Measurements from ENCODE around the gene ZNF532. TPM values are rescaled to one million over a fixed set of nuclear protein-coding genes. Genes with fewer than 3 reads are reported as not detected.

The ZNF532 gene
- polyA plus RNA-seq, 1 experiment: 75.3 TPM

- Histone ChIP-seq H3K36me3 (ENCODE audit: control insufficient read depth, insufficient read depth, low read length) (no peaks in the 10 kb centered on the region), H3K4me3 (ENCODE audit: low read depth, low read length) (no peak overlapping the region), H3K27me3 (ENCODE audit: control insufficient read depth, insufficient read depth, low read length) (no peaks in the 10 kb centered on the region)
- ChIA-PET POLR2A (no interaction called here), CTCF (no interaction called here)
- no peak for TF ChIP-seq CTCF (IDR thresholded peaks at IDR 0.05; ENCODE audit: insufficient read depth, low read depth, low read length)
- DNase-seq (ENCODE audit: low read depth): no peak
These were observed 19.8 kb upstream of the ZNF532 start for GRCh38 chr18:58844871-58845270.

- TF ChIP-seq CTCF (IDR thresholded peaks at IDR 0.05; ENCODE audit: insufficient read depth, low read depth, low read length): no peak
- DNase-seq (ENCODE audit: low read depth): no peak
- ChIA-PET CTCF (no interaction called here), POLR2A (no interaction called here)
- H3K36me3 ChIP-seq (ENCODE audit: control insufficient read depth, insufficient read depth, low read length): no peaks in the 10 kb centered on the region
- no peak overlapping the region for H3K4me3 ChIP-seq (ENCODE audit: low read depth, low read length)
- H3K27me3 ChIP-seq (ENCODE audit: control insufficient read depth, insufficient read depth, low read length): no peaks in the 10 kb centered on the region
These were observed 18.6 kb upstream of the ZNF532 start for GRCh38 chr18:58845928-58846724.

- ChIA-PET CTCF (no interaction called here), POLR2A (no interaction called here)
- no peak overlapping the region for H3K4me3 ChIP-seq (ENCODE audit: low read depth, low read length)
- no peak for TF ChIP-seq CTCF (IDR thresholded peaks at IDR 0.05; ENCODE audit: insufficient read depth, low read depth, low read length)
- no peaks in the 10 kb centered on the region for H3K36me3 ChIP-seq (ENCODE audit: control insufficient read depth, insufficient read depth, low read length)
- no peak for DNase-seq (ENCODE audit: low read depth)
- H3K27me3 ChIP-seq (ENCODE audit: control insufficient read depth, insufficient read depth, low read length): no peaks in the 10 kb centered on the region
These were observed 17.1 kb upstream of the ZNF532 start for GRCh38 chr18:58847383-58848071.

- ChIA-PET POLR2A (interaction anchor here (0.6 kb wide), 1 partner anchor 31 kb away, joined by 6 read pairs; no protein-coding TSS in a partner anchor), CTCF (interaction anchor here (0.9 kb wide), 1 partner anchor 9 kb away, joined by 3 read pairs; no protein-coding TSS in a partner anchor)
- no peak overlapping the region for H3K4me3 ChIP-seq (ENCODE audit: low read depth, low read length)
- H3K27me3 ChIP-seq (ENCODE audit: control insufficient read depth, insufficient read depth, low read length): no peaks in the 10 kb centered on the region
- no peak for TF ChIP-seq CTCF (IDR thresholded peaks at IDR 0.05; ENCODE audit: insufficient read depth, low read depth, low read length)
- no peaks in the 10 kb centered on the region for H3K36me3 ChIP-seq (ENCODE audit: control insufficient read depth, insufficient read depth, low read length)
- no peak for DNase-seq (ENCODE audit: low read depth)
These were observed 16.0 kb upstream of the ZNF532 start for GRCh38 chr18:58848685-58849084.

GRCh38 chr18:58850786-58851469 lies 13.7 kb upstream of the ZNF532 start:
- no peaks in the 10 kb centered on the region for H3K27me3 ChIP-seq (ENCODE audit: control insufficient read depth, insufficient read depth, low read length)
- no peak overlapping the region for H3K4me3 ChIP-seq (ENCODE audit: low read depth, low read length)
- TF ChIP-seq CTCF (IDR thresholded peaks at IDR 0.05; ENCODE audit: insufficient read depth, low read depth, low read length): no peak
- CTCF ChIA-PET: interaction anchor here (0.8 to 1.4 kb wide), 2 partner anchors 14 to 77 kb away, joined by 3 read pairs; partner anchors contain the start of gene ZNF532
- no peaks in the 10 kb centered on the region for H3K36me3 ChIP-seq (ENCODE audit: control insufficient read depth, insufficient read depth, low read length)
- DNase-seq (ENCODE audit: low read depth): no peak
- POLR2A ChIA-PET: no interaction called here
